Right kidney (tissue), 1 donor: ENCODE results near the gene GSTT4.
"Not testable (repeated sequence)": the region's sequence is repeated elsewhere in the genome, so short reads cannot be mapped to it uniquely, and the experiment has no call there.

Source experiments
- DNase-seq: peaks from one replicate; pipeline ENCODE4 v3.0.0-alpha.2; 2016

The GSTT4 gene

DNA sequence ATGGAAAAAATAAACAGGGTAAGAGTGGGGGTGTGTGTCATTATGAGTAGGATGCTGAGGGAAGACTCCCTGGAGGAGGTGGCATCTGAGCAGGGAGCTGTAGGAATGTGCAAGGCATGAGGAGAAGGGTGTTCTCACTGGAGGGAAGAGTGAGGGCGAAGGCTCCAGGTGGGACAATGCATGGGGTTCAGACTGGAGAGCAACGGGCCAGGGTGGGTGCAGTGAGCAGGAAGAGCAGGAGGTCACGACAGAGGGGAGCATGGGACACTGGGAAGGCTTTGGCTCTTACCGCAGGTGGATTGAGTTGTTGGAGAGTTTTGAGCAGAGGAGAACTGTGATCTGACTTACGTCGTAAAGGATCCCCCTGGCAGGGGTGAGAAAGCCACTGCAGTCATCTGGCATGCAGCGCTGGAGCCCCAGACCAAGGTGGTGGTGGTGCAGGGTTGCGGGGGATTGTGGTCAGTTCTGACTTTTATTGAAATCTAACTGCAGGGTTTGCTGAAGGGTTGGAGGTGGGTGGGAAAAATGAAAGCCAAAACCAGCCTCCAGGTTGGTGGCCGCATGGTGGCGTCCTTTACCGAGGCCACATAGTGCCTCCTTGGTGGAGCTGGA is 52.4 kb downstream of the GSTT4 start:
- not testable (repeated sequence) for DNase-seq

DNA sequence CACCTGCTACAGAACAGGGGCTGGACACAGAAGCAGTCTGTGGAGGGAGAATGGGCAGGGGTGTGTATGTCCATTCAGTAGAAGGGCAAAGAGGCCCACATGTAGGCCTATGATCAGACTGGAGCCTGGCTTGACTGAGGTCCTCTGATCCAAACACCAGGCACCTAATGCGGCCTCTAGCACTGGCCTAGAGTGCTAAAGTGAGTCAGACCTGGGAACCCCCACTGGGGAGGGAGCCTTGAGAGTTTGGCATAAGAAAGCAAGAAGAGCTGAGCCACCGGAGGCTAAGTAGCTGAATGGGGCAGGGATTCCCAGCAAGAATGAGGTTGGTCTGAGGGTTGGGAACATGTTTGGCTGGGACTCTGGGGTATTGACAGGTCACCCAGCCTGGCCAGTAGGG is 53.9 kb downstream of the GSTT4 start:
- DNase-seq, result not testable (repeated sequence)

DNA sequence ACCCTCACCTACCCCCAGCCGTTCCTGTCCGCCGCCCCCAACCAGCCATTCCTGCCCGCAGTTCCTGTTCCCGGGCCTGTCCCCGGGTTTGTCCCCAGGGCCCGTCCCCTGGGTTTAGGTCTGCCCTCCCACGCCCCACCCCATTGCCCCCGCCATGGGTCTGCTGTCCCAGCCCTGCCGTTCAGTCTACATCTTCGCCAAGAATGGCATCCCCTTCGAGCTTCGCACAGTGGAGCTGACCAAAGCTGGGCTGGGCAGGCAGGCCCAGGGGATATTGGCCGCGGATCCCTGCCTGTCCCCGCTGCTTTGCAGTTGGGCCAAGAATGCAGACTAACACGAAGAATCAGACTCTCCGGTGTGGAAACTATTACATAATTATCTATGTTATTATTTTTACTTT is 55.5 kb downstream of the GSTT4 start:
- DNase-seq, result not testable (repeated sequence)
